HepG2 (cell line): ENCODE data around the gene TMTC3. TPM values are rescaled to one million over a fixed set of nuclear protein-coding genes. Genes with fewer than 3 reads are reported as not detected.

Experiments
- ATAC-seq: fragments of 200-7000 bp; cut with Tn5 transposase; 3 replicates; pipeline ENCODE4 v1.9.1; 2020; ENCODE audit warnings: mild to moderate bottlenecking, moderate library complexity
- BruUV-seq: library from RNA; stranded (reverse); fragments of 400-500 nt; replicated peaks from 2 replicates; lab custom pipeline; 2021; lab: Mats Ljungman, UMichigan
- CTCF ChIA-PET: fragments of 300-600 bp; formaldehyde crosslinking; extraction: SDS; loops from one replicate; lab custom pipeline; 2021; ENCODE audit warnings: low total read pairs, inconsistent platforms, low intra/inter-chr PET ratio; lab: Yijun Ruan, JAX
- POLR2A ChIA-PET: fragments of 350-600 bp; sonication (Branson Sonifier 250); formaldehyde crosslinking; loops from one replicate; lab custom pipeline; 2020; ENCODE audit warnings: antibody characterized with exemption, inconsistent platforms; lab: Yijun Ruan, JAX
- DNase-seq: peaks from one replicate; pipeline ENCODE4 v3.0.0-alpha.2; 2015; ENCODE audit warnings: low spot score
- FAIRE-seq: peaks from 3 replicates; lab custom pipeline; 2011; peaks lifted over from hg19 to GRCh38; lab: Jason Lieb, UNC
- H2AFZ ChIP-seq: one replicate; pipeline ENCODE4 v1.6.1; 2011; ENCODE audit warnings: low read length, inconsistent platforms
- H3K27ac ChIP-seq: fragments of 300-600 bp; 3 replicates; pipeline ENCODE4 v1.8.0; 2011; ENCODE audit warnings: mixed run types, mild to moderate bottlenecking, mixed read lengths, low read length, inconsistent platforms; ENCODE audit not compliant: insufficient read depth; ENCODE audit errors: extremely low read length
- H3K27me3 ChIP-seq, 2 experiments: fragments of 200-600 bp in 1 of 2; 2 replicates in 1 of 2; 3 replicates in 1 of 2; pipeline versions ENCODE4 v1.6.0 to v1.8.0; 2011; ENCODE audit warnings: low read length in 2 of 2, mild to moderate bottlenecking in 2 of 2, moderate library complexity in 2 of 2, inconsistent platforms in 1 of 2; ENCODE audit not compliant: insufficient read depth in 2 of 2, control insufficient read depth in 1 of 2
- H3K36me3 ChIP-seq, 2 experiments: fragments of 200-600 bp in 1 of 2; replicated peaks in 1 of 2; 2 replicates in 1 of 2; 3 replicates in 1 of 2; pipeline versions ENCODE4 v1.5.1 to v1.8.0; 2011; ENCODE audit warnings: low read length in 2 of 2, inconsistent platforms in 1 of 2; ENCODE audit not compliant: insufficient read depth in 2 of 2, control insufficient read depth in 1 of 2
- H3K4me1 ChIP-seq: 2 replicates; pipeline ENCODE4 v1.5.1; 2012; ENCODE audit warnings: low read length, inconsistent platforms; ENCODE audit not compliant: insufficient read depth
- H3K4me2 ChIP-seq: 2 replicates; pipeline ENCODE4 v1.6.0; 2011; ENCODE audit warnings: low read depth, low read length, inconsistent platforms
- H3K4me3 ChIP-seq, 3 experiments: fragments of 200-600 bp in 1 of 3; sonication (generic), shearing (Covaris generic) in 1 of 3; replicated peaks in 1 of 3; 2 replicates each; pipeline ENCODE4 v1.5.1; 2011 to 2016; ENCODE audit warnings: low read length in 3 of 3, inconsistent platforms in 2 of 3, low read depth in 2 of 3, mild to moderate bottlenecking in 2 of 3, control low read depth in 1 of 3, mixed read lengths in 1 of 3; ENCODE audit not compliant: insufficient read depth in 1 of 3
- H3K79me2 ChIP-seq: one replicate; pipeline ENCODE4 v1.6.1; 2011; ENCODE audit warnings: low read length, inconsistent platforms; ENCODE audit not compliant: insufficient read depth
- H3K9ac ChIP-seq: 2 replicates; pipeline ENCODE4 v1.6.0; 2011; ENCODE audit warnings: mild to moderate bottlenecking, low read depth, low read length, inconsistent platforms; ENCODE audit not compliant: insufficient read depth
- H3K9me3 ChIP-seq: 2 replicates; pipeline ENCODE4 v1.5.1; 2012; ENCODE audit warnings: mild to moderate bottlenecking, low read length
- H4K20me1 ChIP-seq: 2 replicates; pipeline ENCODE4 v1.6.0; 2011; ENCODE audit warnings: inconsistent platforms, mild to moderate bottlenecking, low read length, moderate library complexity; ENCODE audit not compliant: insufficient read depth
- ATF6 ChIP-seq: sonication (generic); formaldehyde crosslinking; conservative IDR thresholded peaks from 2 replicates; pipeline ENCODE4 v1.4.0; 2020; ENCODE audit warnings: missing genetic modification reagents
- GFI1 ChIP-seq: sonication (generic); formaldehyde crosslinking; IDR thresholded peaks from 2 replicates; pipeline ENCODE4 v1.5.0; 2020; ENCODE audit warnings: missing genetic modification reagents, mild to moderate bottlenecking, borderline replicate concordance
- IKZF5 ChIP-seq: IDR thresholded peaks from 2 replicates; pipeline ENCODE4 v1.6.1; 2018; ENCODE audit warnings: missing genetic modification reagents, mild to moderate bottlenecking, missing compliant biosample characterization
- ISL2 ChIP-seq: sonication (generic); formaldehyde crosslinking; IDR thresholded peaks from 2 replicates; pipeline ENCODE4 v1.5.0; 2020; ENCODE audit warnings: missing genetic modification reagents
- MAFK ChIP-seq, 2 experiments: IDR thresholded peaks in 1 of 2; conservative IDR thresholded peaks in 1 of 2; 2 replicates each; pipeline ENCODE4 v1.6.1; 2011; ENCODE audit warnings: improper control_type of control experiment in 2 of 2, low read length in 2 of 2
- MBNL3 ChIP-seq: fragments of 250-450 bp; sonication (Bioruptor Pico); conservative IDR thresholded peaks from 2 replicates; pipeline ENCODE4 v1.8.0; 2022; ENCODE audit warnings: mild to moderate bottlenecking, inconsistent platforms
- SMARCC2 ChIP-seq: fragments of 450-650 bp; IDR thresholded peaks from 2 replicates; pipeline ENCODE4 v1.6.1; 2017; ENCODE audit warnings: antibody characterized with exemption, mild to moderate bottlenecking
- SMARCE1 ChIP-seq: fragments of 450-650 bp; IDR thresholded peaks from 2 replicates; pipeline ENCODE4 v1.6.1; 2017; ENCODE audit warnings: borderline replicate concordance
- STAG1 ChIP-seq: sonication (generic); formaldehyde crosslinking; IDR thresholded peaks from 2 replicates; pipeline ENCODE4 v1.4.0; 2020; ENCODE audit warnings: missing genetic modification reagents
- TCF7 ChIP-seq: sonication (generic); IDR thresholded peaks from 2 replicates; pipeline ENCODE4 v1.6.1; 2016; ENCODE audit warnings: antibody characterized with exemption, low read depth
- ZNF121 ChIP-seq: sonication (generic); formaldehyde crosslinking; IDR thresholded peaks from 2 replicates; pipeline ENCODE4 v1.5.0; 2020; ENCODE audit warnings: mild to moderate bottlenecking, missing genetic modification reagents
- ZNF501 ChIP-seq: sonication (generic); formaldehyde crosslinking; IDR thresholded peaks from 2 replicates; pipeline ENCODE4 v1.5.1; 2020; ENCODE audit warnings: mild to moderate bottlenecking, moderate library complexity, missing genetic modification reagents
- whole genome bisulfite sequencing: methylation state at CpG from one replicate; pipeline ENCODE4 v1.1.6; 2017; ENCODE audit warnings: low lambda C conversion rate; 5-methylcytosine and 5-hydroxymethylcytosine counted together
- in situ Hi-C: cut with HindIII; loops from 2 replicates; pipeline ENCODE4 v1.10.0; 2017; ENCODE audit warnings: low pct_unique_long_range_greater_than_20kb; ENCODE audit not compliant: extremely low pct_ligation_motif_present
- intact Hi-C: fragments of 100-400 bp; cut with micrococcal nuclease; formaldehyde crosslinking; loops from one replicate; pipeline ENCODE4 v1.10.0; 2022; ENCODE audit not compliant: unreplicated experiment
- polyA plus RNA-seq, 8 experiments: library from polyadenylated mRNA; depleted of rRNA in 3 of 8; stranded (reverse) in 7 of 8; unstranded in 1 of 8; fragments of >200 nt; fragmentation: Illumina TruSeq in 4 of 8; extraction: Trizol in 4 of 8; gene quantifications; 2 replicates each; pipeline versions ENCODE4 v1.2.1 to v1.2.3, GENCODE V29; 2011 to 2016; ENCODE audit warnings: low read depth in 4 of 8, missing spikeins in 1 of 8, mixed read lengths in 1 of 8; ENCODE audit not compliant: insufficient read depth in 1 of 8
- total RNA-seq, 5 experiments: library from RNA; depleted of rRNA; stranded (reverse); fragments of >200 nt; fragmentation: Illumina TruSeq; extraction: Trizol; gene quantifications; 2 replicates each; pipeline ENCODE4 v1.2.3, GENCODE V29; 2016; ENCODE audit warnings: low read depth in 1 of 5
- TF ChIP-seq, protein P1 (sequence below): sonication (generic); formaldehyde crosslinking; IDR thresholded peaks from 2 replicates; pipeline ENCODE4 v1.4.0; 2020; ENCODE audit warnings: missing genetic modification reagents
- TF ChIP-seq, protein P2 (sequence below): IDR thresholded peaks from 2 replicates; pipeline ENCODE4 v1.4.0; 2020; ENCODE audit warnings: mild to moderate bottlenecking, missing genetic modification reagents

Gene TMTC3
- total and polyA plus RNA-seq, 2 of the 13 experiments (the other 11 are each of a cell fraction or from before 2014, with no cell fraction given), result 6.3 to 22.5 TPM

- peak overlapping the region; percentile 21; the same call in 1 of the 2 replicates for H3K4me2 ChIP-seq
- no peaks in the 10 kb centered on the region for H4K20me1 ChIP-seq
- no peak overlapping the region for H3K4me3 ChIP-seq
- H3K27me3 ChIP-seq, result no peaks in the 10 kb centered on the region
- H3K4me1 ChIP-seq, result peaks cover 24% of the 10 kb centered on the region
- DNase-seq (peak; percentile 34), FAIRE-seq (no peak), ATAC-seq (peak; percentile 99)
- no peaks in the 10 kb centered on the region for H3K79me2 ChIP-seq
- intact Hi-C loops, result loop anchor here (5.0 kb wide), 1 partner anchor 37 kb away; the partner anchor contains the start of genes CEP290 and TMTC3
- H3K36me3 ChIP-seq, result 0 out of 5 replicates have a peak, but pooled peaks cover 0 to 2% of the 10 kb centered on the region in 2 experiments
- no peaks in the 10 kb centered on the region for H3K9me3 ChIP-seq
- POLR2A ChIA-PET, result interaction anchor here (0.6 kb wide), 1 partner anchor 38 kb away, joined by 3 read pairs; the partner anchor contains the start of genes CEP290 and TMTC3
- H3K27ac ChIP-seq, result no peak overlapping the region
- H3K9ac ChIP-seq, result no peak overlapping the region
- in situ Hi-C loops, result no loop called here
- no peak overlapping the region for H2AFZ ChIP-seq
- CTCF ChIA-PET, result no interaction called here
- no TSS peak for BruUV-seq
- WGBS, result 37% methylated on average over 5 of the region's 6 CpGs
- TF ChIP-seq SMARCC2 (no peak), GFI1 (peak; percentile 61; the same call in 1 of the 2 replicates), MAFK (conservative IDR thresholded peaks at IDR 0.05 in 1 of 2, IDR thresholded peaks at IDR 0.05 in 1 of 2; ENCODE audit: low read length in 2 of 2) (peak; percentile 90 to 91), ZNF501 (CRISPR knock-in tag) (no peak), SMARCE1 (no peak), STAG1 (CRISPR knock-in tag) (no peak), TCF7 (peak; percentile 47; the same call in 1 of the 2 replicates), ATF6 (CRISPR knock-in tag) (no peak), MBNL3 (CRISPR knock-in tag) (no peak), ZNF121 (CRISPR knock-in tag) (no peak), ISL2 (CRISPR knock-in tag) (0 out of 2 replicates have a peak, but pooled peaks have one; percentile 15), IKZF5 (CRISPR knock-in tag) (no peak)
- TF ChIP-seq, protein P1, sequence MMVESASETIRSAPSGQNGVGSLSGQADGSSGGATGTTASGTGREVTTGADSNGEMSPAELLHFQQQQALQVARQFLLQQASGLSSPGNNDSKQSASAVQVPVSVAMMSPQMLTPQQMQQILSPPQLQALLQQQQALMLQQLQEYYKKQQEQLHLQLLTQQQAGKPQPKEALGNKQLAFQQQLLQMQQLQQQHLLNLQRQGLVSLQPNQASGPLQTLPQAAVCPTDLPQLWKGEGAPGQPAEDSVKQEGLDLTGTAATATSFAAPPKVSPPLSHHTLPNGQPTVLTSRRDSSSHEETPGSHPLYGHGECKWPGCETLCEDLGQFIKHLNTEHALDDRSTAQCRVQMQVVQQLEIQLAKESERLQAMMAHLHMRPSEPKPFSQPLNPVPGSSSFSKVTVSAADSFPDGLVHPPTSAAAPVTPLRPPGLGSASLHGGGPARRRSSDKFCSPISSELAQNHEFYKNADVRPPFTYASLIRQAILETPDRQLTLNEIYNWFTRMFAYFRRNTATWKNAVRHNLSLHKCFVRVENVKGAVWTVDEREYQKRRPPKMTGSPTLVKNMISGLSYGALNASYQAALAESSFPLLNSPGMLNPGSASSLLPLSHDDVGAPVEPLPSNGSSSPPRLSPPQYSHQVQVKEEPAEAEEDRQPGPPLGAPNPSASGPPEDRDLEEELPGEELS (CRISPR knock-in tag), result peak; percentile 46; the same call in 1 of the 2 replicates
- TF ChIP-seq, protein P2, sequence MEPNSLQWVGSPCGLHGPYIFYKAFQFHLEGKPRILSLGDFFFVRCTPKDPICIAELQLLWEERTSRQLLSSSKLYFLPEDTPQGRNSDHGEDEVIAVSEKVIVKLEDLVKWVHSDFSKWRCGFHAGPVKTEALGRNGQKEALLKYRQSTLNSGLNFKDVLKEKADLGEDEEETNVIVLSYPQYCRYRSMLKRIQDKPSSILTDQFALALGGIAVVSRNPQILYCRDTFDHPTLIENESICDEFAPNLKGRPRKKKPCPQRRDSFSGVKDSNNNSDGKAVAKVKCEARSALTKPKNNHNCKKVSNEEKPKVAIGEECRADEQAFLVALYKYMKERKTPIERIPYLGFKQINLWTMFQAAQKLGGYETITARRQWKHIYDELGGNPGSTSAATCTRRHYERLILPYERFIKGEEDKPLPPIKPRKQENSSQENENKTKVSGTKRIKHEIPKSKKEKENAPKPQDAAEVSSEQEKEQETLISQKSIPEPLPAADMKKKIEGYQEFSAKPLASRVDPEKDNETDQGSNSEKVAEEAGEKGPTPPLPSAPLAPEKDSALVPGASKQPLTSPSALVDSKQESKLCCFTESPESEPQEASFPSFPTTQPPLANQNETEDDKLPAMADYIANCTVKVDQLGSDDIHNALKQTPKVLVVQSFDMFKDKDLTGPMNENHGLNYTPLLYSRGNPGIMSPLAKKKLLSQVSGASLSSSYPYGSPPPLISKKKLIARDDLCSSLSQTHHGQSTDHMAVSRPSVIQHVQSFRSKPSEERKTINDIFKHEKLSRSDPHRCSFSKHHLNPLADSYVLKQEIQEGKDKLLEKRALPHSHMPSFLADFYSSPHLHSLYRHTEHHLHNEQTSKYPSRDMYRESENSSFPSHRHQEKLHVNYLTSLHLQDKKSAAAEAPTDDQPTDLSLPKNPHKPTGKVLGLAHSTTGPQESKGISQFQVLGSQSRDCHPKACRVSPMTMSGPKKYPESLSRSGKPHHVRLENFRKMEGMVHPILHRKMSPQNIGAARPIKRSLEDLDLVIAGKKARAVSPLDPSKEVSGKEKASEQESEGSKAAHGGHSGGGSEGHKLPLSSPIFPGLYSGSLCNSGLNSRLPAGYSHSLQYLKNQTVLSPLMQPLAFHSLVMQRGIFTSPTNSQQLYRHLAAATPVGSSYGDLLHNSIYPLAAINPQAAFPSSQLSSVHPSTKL (CRISPR knock-in tag), result peak; percentile 24; the same call in 1 of the 2 replicates
Measured at GRCh38 chr12:88179436-88180014, 37.4 kb downstream of the TMTC3 start.
